Measurements from ENCODE around the gene LDLRAP1.
A peak's percentile ranks its signal among the peaks of the same experiment; 100 is the strongest.

Gene LDLRAP1

GRCh38 chr1:25549273-25550154, 6.1 kb downstream of the LDLRAP1 start:
- in situ Hi-C loops (cut with HindIII; ENCODE audit: low sequenced_read_pairs), result no loop called here
- TF ChIP-seq, protein P1, sequence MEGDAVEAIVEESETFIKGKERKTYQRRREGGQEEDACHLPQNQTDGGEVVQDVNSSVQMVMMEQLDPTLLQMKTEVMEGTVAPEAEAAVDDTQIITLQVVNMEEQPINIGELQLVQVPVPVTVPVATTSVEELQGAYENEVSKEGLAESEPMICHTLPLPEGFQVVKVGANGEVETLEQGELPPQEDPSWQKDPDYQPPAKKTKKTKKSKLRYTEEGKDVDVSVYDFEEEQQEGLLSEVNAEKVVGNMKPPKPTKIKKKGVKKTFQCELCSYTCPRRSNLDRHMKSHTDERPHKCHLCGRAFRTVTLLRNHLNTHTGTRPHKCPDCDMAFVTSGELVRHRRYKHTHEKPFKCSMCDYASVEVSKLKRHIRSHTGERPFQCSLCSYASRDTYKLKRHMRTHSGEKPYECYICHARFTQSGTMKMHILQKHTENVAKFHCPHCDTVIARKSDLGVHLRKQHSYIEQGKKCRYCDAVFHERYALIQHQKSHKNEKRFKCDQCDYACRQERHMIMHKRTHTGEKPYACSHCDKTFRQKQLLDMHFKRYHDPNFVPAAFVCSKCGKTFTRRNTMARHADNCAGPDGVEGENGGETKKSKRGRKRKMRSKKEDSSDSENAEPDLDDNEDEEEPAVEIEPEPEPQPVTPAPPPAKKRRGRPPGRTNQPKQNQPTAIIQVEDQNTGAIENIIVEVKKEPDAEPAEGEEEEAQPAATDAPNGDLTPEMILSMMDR (IDR thresholded peaks at IDR 0.05; ENCODE audit: low read depth, low read length), result no peak
- DNase-seq (ENCODE audit: low read depth, low spot score), result peak; percentile 64
- H3K4me3 ChIP-seq (ENCODE audit: low read depth, low read length), result no peak overlapping the region

DNA sequence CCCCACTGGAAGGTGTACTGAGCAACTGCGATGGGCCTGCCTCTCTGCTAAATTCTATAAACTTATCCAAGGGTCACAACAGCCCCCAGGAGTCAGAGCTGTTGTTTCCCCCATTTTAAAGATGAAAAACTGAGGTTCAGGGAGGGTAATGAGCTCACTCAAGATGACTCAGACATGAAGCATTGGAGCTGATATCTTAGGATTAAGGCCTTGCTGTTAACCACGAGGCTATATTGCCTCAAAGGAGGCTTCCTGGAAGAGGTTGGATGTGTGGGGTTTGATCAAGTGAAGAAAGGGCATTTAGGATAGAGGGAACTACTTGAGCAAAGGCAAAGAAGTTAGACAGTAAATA, 6.7 kb downstream of the LDLRAP1 start:
- in situ Hi-C loops (cut with HindIII; ENCODE audit: low sequenced_read_pairs), result no loop called here
- no peak overlapping the region for H3K4me3 ChIP-seq (ENCODE audit: low read depth, low read length)
- TF ChIP-seq, protein P1 (IDR thresholded peaks at IDR 0.05; ENCODE audit: low read depth, low read length), result no peak
- DNase-seq (ENCODE audit: low read depth, low spot score), result no peak

DNA sequence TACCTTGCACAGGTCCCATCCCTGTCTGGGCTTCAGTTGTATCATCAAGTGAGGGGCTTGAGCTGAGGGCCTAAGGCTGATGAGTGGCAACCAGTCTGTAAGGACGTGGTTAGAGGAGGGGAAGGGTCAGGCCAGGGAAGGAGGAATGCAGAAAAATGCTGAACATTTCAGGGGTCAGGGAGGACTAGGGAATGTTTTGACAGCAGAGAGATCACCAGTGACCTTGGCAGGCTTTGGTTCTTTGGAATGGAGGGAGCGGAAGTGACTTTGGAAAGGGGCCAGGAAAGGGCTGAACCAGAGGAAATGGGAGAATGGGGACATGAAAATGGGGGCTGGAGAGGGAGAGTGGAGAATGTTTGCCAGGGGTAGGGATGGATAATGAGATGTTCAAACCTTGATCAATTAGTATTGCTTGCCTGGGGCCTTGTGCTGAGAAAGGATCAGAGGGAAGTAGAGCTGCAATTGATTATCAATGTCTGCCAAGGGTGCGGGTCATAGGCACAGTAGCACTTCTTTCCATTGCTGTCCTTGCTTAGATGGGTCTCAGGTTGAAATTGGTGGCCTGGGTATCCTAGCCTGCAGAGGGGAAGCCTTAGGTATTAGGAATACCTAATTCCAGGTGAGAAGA, 7.4 kb downstream of the LDLRAP1 start:
- TF ChIP-seq, protein P1 (IDR thresholded peaks at IDR 0.05; ENCODE audit: low read depth, low read length), result no peak
- DNase-seq (ENCODE audit: low read depth, low spot score), result no peak
- no peak overlapping the region for H3K4me3 ChIP-seq (ENCODE audit: low read depth, low read length)
- in situ Hi-C loops (cut with HindIII; ENCODE audit: low sequenced_read_pairs), result no loop called here

DNA sequence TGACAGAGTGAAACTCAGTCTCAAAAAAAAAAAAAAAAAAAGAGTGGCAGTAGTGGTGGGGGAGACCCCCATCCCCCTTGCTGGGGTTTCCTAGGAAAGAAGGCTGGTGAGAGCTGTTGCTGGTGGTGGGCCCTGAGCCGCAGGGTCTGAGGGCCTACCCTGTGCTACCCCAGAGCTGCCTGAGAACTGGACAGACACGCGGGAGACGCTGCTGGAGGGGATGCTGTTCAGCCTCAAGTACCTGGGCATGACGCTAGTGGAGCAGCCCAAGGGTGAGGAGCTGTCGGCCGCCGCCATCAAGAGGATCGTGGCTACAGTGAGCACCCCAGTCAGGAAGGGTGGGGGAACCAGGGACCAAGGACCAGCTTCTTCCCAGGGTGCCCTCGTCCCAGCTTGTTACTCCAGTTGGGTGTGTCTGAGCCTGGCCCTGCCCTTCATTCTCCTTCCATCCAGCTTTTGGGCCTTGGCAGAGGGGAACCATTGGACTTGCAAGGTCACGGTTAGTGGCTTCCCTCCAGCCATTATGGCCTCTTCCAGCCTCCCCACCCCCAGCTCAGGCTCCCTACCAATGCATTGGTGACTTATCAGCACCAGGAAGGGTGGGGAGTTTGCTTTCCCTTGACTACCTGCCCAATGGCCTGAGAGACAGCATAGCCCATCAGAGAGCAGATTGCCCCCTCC, 10.5 kb downstream of the LDLRAP1 start:
- TF ChIP-seq, protein P1 (IDR thresholded peaks at IDR 0.05; ENCODE audit: low read depth, low read length), result no peak
- no peak overlapping the region for H3K4me3 ChIP-seq (ENCODE audit: low read depth, low read length)
- no peak for DNase-seq (ENCODE audit: low read depth, low spot score)
- in situ Hi-C loops (cut with HindIII; ENCODE audit: low sequenced_read_pairs), result no loop called here

DNA sequence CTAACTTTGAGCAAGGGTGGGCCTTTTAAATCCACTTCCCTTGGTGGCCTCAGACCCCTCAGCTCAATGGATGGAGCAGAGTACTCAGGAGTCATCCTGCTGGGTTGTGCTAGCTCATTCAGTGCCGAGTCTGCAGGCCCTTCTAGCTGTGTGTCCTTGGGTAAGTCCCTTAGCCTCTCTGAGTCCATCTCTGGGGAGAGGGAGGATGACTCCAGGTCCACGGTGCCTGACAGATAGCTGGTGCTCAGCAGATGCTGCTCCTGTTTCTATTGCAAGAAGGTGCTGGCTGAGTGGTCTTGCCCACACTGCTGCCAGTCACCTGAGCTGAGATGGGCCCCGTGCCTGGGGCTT, 11.0 kb downstream of the LDLRAP1 start:
- H3K4me3 ChIP-seq (ENCODE audit: low read depth, low read length), result no peak overlapping the region
- in situ Hi-C loops (cut with HindIII; ENCODE audit: low sequenced_read_pairs), result no loop called here
- TF ChIP-seq, protein P1 (IDR thresholded peaks at IDR 0.05; ENCODE audit: low read depth, low read length), result no peak
- no peak for DNase-seq (ENCODE audit: low read depth, low spot score)

DNA sequence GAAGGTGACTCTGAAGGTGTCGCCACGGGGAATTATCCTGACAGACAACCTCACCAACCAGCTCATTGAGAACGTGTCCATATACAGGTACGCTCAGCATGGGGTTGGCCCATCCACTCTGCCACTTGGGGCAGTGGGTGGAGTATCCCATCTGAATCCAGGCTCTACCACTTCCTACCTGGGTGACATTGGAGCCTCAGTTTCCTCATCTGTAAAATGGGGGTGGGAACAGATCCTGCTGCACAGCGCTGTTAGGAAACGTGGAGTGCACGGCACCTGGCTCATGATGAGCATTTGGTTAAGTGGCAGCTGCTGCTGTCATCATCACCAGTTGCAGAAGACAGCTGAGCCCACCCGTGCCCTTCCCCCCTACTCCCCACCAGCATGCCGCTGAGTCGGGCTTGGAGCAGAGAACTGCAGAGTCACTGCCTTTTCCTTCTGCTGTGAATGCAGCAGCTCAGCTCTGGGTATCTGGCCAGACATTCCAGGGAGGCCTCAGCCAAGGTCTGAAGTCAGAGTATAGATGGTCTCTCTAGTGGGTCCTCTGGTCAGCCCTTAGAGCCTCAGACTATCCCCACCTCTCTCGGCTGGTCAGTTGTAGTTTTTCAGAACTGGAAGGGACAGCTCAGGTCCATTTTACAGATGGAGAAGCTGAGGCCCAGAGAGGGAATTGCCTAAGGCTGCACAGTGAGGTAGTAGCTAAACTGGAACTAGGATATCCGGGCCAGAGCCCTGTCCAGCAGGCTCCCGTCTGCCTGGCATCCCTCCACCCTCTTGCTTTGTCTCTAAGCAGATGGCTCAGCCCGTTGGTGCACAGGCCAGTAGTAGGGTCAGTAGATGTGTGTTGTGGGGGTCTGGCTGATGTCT, 11.7 kb downstream of the LDLRAP1 start:
- no peak for DNase-seq (ENCODE audit: low read depth, low spot score)
- TF ChIP-seq, protein P1 (IDR thresholded peaks at IDR 0.05; ENCODE audit: low read depth, low read length), result no peak
- in situ Hi-C loops (cut with HindIII; ENCODE audit: low sequenced_read_pairs), result no loop called here
- H3K4me3 ChIP-seq (ENCODE audit: low read depth, low read length), result no peak overlapping the region
